Smooth muscle cell (in vitro differentiated cells): ENCODE data around the gene IFIT5. TPM values are rescaled to one million over a fixed set of nuclear protein-coding genes. Genes with fewer than 3 reads are reported as not detected.

ENCODE experiments used
- DNase-seq: peaks from one replicate; lab custom pipeline; 2025; ENCODE audit not compliant: unreplicated experiment; lab: John Stamatoyannopoulos, UW
- H2AFZ ChIP-seq: fragments of 200-600 bp; sonication (generic); 2 replicates; pipeline ENCODE4 v1.6.0; 2016; ENCODE audit warnings: antibody characterized with exemption, low read depth, mild to moderate bottlenecking
- H3F3A ChIP-seq: fragments of 200-600 bp; sonication (generic); 2 replicates; pipeline ENCODE4 v1.6.0; 2017; ENCODE audit warnings: antibody characterized with exemption, low read depth
- H3K27ac ChIP-seq: fragments of 200-600 bp; sonication (generic); 2 replicates; pipeline ENCODE4 v1.5.1; 2016; ENCODE audit warnings: low read depth, mild to moderate bottlenecking
- H3K27me3 ChIP-seq: fragments of 200-600 bp; sonication (generic); 2 replicates; pipeline ENCODE4 v1.6.1; 2016; ENCODE audit warnings: low read depth, mild to moderate bottlenecking
- H3K36me3 ChIP-seq: fragments of 200-600 bp; sonication (generic); 2 replicates; pipeline ENCODE4 v1.5.1; 2016; ENCODE audit warnings: low read depth
- H3K4me1 ChIP-seq: fragments of 200-600 bp; sonication (generic); 2 replicates; pipeline ENCODE4 v1.5.1; 2016; ENCODE audit warnings: low read depth
- H3K4me2 ChIP-seq: fragments of 200-600 bp; sonication (generic); 2 replicates; pipeline ENCODE4 v1.6.0; 2016; ENCODE audit warnings: mild to moderate bottlenecking
- H3K4me3 ChIP-seq: fragments of 200-600 bp; sonication (generic); 2 replicates; pipeline ENCODE4 v1.5.1; 2016; ENCODE audit warnings: mild to moderate bottlenecking
- H3K79me2 ChIP-seq: fragments of 200-600 bp; sonication (generic); 2 replicates; pipeline ENCODE4 v1.6.0; 2016; ENCODE audit warnings: low read depth, mild to moderate bottlenecking
- H3K9ac ChIP-seq: fragments of 200-600 bp; sonication (generic); 2 replicates; pipeline ENCODE4 v1.6.0; 2016; ENCODE audit warnings: low read depth
- H3K9me3 ChIP-seq: fragments of 200-600 bp; sonication (generic); replicated peaks from 2 replicates; pipeline ENCODE4 v1.5.1; 2016; ENCODE audit warnings: low read depth
- H4K20me1 ChIP-seq: fragments of 200-600 bp; sonication (generic); 2 replicates; pipeline ENCODE4 v1.6.0; 2016; ENCODE audit warnings: low read depth
- WGBS: methylation state at CpG from one replicate; pipeline ENCODE4 v1.1.7; 2016; ENCODE audit warnings: low lambda C conversion rate; 5-methylcytosine and 5-hydroxymethylcytosine counted together
- polyA plus RNA-seq: library from polyadenylated mRNA; unstranded; fragments of >200 nt; fragmentation: Nextera tagmentation; extraction: Ambion mirVana; gene quantifications from 2 replicates; pipeline ENCODE4 v1.2.1, GENCODE V29; 2016
- total RNA-seq: library from RNA; depleted of rRNA; stranded (reverse); fragments of >200 nt; gene quantifications from 2 replicates; pipeline ENCODE4 v1.2.3, GENCODE V29; 2014
- TF ChIP-seq, protein P1 (sequence below): fragments of 200-600 bp; sonication (generic); IDR thresholded peaks from 2 replicates; pipeline ENCODE4 v1.5.1; 2017; ENCODE audit warnings: borderline replicate concordance, mild to moderate bottlenecking, antibody characterized with exemption; ENCODE audit not compliant: insufficient read depth, poor library complexity, severe bottlenecking

IFIT5 gene, protein sequence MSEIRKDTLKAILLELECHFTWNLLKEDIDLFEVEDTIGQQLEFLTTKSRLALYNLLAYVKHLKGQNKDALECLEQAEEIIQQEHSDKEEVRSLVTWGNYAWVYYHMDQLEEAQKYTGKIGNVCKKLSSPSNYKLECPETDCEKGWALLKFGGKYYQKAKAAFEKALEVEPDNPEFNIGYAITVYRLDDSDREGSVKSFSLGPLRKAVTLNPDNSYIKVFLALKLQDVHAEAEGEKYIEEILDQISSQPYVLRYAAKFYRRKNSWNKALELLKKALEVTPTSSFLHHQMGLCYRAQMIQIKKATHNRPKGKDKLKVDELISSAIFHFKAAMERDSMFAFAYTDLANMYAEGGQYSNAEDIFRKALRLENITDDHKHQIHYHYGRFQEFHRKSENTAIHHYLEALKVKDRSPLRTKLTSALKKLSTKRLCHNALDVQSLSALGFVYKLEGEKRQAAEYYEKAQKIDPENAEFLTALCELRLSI
- total RNA-seq (5.7 and 7.7 TPM in 2 replicates), polyA plus RNA-seq (2.2 and 4.9 TPM in 2 replicates)

DNA sequence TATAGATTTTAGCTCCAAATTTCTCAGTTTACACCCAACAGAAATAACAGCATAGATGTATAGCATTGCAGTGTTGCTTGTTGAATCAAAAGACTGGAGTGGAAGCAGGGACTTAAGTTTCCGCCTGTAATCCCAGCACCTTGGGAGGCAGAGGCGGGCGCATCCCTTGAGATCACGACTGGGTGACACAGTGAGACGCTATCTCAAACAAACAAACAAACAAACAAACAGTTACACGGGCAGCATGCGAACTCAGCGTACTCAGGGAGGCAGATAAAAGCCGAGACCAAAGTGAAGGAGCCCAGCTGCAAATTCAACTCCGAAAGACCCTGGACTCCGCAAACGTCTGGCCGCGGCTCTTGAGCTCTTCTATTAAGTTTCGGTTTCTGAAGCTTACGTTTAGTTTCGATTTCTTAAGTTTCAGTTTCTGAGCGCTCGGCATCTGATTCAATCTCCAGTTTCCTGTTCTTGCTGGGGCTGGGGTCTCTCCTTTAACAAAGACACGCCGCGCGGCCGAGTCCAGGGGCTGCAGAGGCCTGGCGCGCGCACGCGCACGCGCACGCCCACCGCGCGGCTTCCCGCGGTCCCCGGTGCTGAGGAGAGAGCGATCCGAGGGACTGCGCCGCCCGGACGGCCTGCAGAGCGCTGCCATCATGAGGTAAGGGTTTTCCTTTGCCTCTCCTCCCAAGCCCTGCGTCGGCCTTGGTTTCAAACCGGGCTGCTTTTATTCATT, at the start of gene IFIT5:
Gene IFIT5, plus strand, starts transcription at position 423 of the 733 bp plus-strand sequence. Its CDS starts 231 bp downstream, at position 654.
- Histone ChIP-seq H3K27ac (peak within 1 kb of the TSS; percentile 73), H3K27me3 (no peaks in the 10 kb centered on the region), H3K36me3 (no peaks in the 10 kb centered on the region), H3K4me1 (peaks cover 3% of the 10 kb centered on the region), H3K79me2 (no peaks in the 10 kb centered on the region), H4K20me1 (no peaks in the 10 kb centered on the region), H3K4me3 (peak within 1 kb of the TSS; percentile 85), H3K4me2 (peak within 1 kb of the TSS; percentile 90), H3K9ac (peak within 1 kb of the TSS; percentile 92), H2AFZ (peak within 1 kb of the TSS; percentile 96), H3F3A (no peaks in the 10 kb centered on the region), H3K9me3 (no peaks in the 10 kb centered on the region)
- WGBS, result 2% methylated on average over 48 of the region's 48 CpGs
- TF ChIP-seq, protein P1, sequence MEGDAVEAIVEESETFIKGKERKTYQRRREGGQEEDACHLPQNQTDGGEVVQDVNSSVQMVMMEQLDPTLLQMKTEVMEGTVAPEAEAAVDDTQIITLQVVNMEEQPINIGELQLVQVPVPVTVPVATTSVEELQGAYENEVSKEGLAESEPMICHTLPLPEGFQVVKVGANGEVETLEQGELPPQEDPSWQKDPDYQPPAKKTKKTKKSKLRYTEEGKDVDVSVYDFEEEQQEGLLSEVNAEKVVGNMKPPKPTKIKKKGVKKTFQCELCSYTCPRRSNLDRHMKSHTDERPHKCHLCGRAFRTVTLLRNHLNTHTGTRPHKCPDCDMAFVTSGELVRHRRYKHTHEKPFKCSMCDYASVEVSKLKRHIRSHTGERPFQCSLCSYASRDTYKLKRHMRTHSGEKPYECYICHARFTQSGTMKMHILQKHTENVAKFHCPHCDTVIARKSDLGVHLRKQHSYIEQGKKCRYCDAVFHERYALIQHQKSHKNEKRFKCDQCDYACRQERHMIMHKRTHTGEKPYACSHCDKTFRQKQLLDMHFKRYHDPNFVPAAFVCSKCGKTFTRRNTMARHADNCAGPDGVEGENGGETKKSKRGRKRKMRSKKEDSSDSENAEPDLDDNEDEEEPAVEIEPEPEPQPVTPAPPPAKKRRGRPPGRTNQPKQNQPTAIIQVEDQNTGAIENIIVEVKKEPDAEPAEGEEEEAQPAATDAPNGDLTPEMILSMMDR, result no peak
- peak; percentile 55 for DNase-seq

DNA sequence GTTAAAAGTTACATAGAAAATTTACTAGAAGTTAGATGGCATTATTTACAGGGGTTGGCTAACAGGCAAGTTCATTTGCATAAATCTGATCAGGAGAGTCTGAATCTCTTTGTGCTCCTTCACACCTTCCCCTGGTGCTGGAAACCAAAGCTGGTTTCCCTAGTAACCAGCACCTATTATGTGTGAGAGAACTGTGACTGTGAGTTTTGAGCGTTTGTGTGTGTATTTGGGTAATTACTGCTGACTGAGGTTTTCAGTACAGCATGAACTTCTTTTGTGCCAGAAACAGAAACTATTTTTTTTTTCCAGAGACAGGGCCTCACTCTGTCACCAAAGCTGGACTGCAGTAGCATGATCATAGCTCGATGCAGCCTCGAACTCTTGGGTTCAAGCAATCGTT, 46.8 kb upstream of the IFIT5 start:
- TF ChIP-seq, protein P1, result no peak
- Histone ChIP-seq H3K9ac (no peak overlapping the region), H4K20me1 (no peaks in the 10 kb centered on the region), H3K27me3 (no peaks in the 10 kb centered on the region), H3K27ac (no peak overlapping the region), H3K79me2 (no peaks in the 10 kb centered on the region), H3K4me1 (peaks cover 7% of the 10 kb centered on the region), H3K4me3 (no peak overlapping the region), H3K9me3 (no peaks in the 10 kb centered on the region), H3F3A (no peaks in the 10 kb centered on the region), H2AFZ (peak overlapping the region; percentile 62), H3K4me2 (no peak overlapping the region), H3K36me3 (no peaks in the 10 kb centered on the region)
- DNase-seq, result no peak
- 76% methylated on average over 4 of the region's 4 CpGs for WGBS

DNA sequence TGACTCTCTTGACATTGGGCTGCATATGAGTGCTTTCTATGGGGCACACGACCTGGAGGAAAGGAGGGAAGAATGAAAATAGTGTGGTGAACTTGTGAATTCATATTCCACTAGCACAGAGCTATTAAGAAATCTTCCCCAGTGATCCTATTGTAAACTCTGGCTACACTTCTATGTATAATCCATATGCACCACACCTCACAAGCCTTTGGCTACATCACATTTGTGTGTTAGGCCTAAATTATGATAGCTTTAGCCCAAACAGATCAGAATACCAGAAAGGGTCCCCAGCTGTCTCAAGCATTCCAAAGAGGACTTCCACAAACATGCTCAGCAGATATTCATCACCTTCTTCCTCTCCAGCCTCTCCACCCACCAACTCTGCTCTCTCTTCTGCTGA, 46.2 kb upstream of the IFIT5 start:
- Histone ChIP-seq H3K36me3 (no peaks in the 10 kb centered on the region), H3F3A (no peaks in the 10 kb centered on the region), H3K79me2 (no peaks in the 10 kb centered on the region), H4K20me1 (no peaks in the 10 kb centered on the region), H3K4me3 (no peak overlapping the region), H3K4me1 (peaks cover 7% of the 10 kb centered on the region), H3K27me3 (no peaks in the 10 kb centered on the region), H3K27ac (no peak overlapping the region), H3K9ac (no peak overlapping the region), H2AFZ (no peak overlapping the region), H3K9me3 (no peaks in the 10 kb centered on the region), H3K4me2 (no peak overlapping the region)
- TF ChIP-seq, protein P1, result no peak
- no peak for DNase-seq
- 90% methylated on average over 1 of the region's 1 CpG for WGBS
